Uterus (tissue), 4 donors: ENCODE measurements around the gene KRTAP10-10. TPM values are rescaled to one million over a fixed set of nuclear protein-coding genes. Genes with fewer than 3 reads are reported as not detected.
"Not testable (repeated sequence)": the region's sequence is repeated elsewhere in the genome, so short reads cannot be mapped to it uniquely, and the experiment has no call there.

Experiments used
- DNase-seq, 2 donors: peaks; one replicate each; pipeline ENCODE4 v3.0.0-alpha.2; 2019 to 2020
- H3K27ac ChIP-seq, 2 donors: fragments of 200-600 bp; sonication (generic); 1 replicate in 1 of 2; 2 replicates in 1 of 2; pipeline ENCODE4 v1.5.1; 2016 to 2018
- H3K27me3 ChIP-seq, 2 donors: fragments of 200-600 bp; sonication (generic); one replicate each; pipeline ENCODE4 v1.5.1; 2018 to 2019; ENCODE audit warnings: control low read depth in 1 of 2
- H3K36me3 ChIP-seq, 2 donors: fragments of 200-600 bp; sonication (generic); one replicate each; pipeline ENCODE4 v1.5.1; 2019; ENCODE audit warnings: control low read depth in 1 of 2
- H3K4me1 ChIP-seq, 2 donors: fragments of 200-600 bp; sonication (generic); one replicate each; pipeline ENCODE4 v1.5.1; 2018 to 2019; ENCODE audit warnings: control low read depth in 1 of 2
- H3K4me3 ChIP-seq, 2 donors: fragments of 200-600 bp; sonication (generic); 1 replicate in 1 of 2; 2 replicates in 1 of 2; pipeline ENCODE4 v1.5.1; 2018 to 2019; ENCODE audit warnings: mild to moderate bottlenecking in 1 of 2
- H3K9me3 ChIP-seq, 2 donors: fragments of 200-600 bp; sonication (generic); one replicate each; pipeline ENCODE4 v1.5.1; 2019; ENCODE audit warnings: control low read depth in 1 of 2
- CTCF ChIP-seq, 4 experiments: fragments of 200-600 bp in 2 of 4; fragments of 450-650 bp in 2 of 4; sonication (generic) in 2 of 4; IDR thresholded peaks; one replicate each; pipeline ENCODE4 v1.5.1; 2016 to 2019; ENCODE audit warnings: antibody characterized with exemption in 4 of 4, mild to moderate bottlenecking in 2 of 4, moderate library complexity in 1 of 4
- POLR2A ChIP-seq, 2 donors: fragments of 450-650 bp; IDR thresholded peaks; one replicate each; pipeline ENCODE4 v1.6.1; 2016; ENCODE audit warnings: antibody characterized with exemption in 2 of 2, mild to moderate bottlenecking in 1 of 2, moderate library complexity in 1 of 2
- intact Hi-C: fragments of 100-400 bp; cut with DNase I; formaldehyde crosslinking; loops from one replicate; pipeline ENCODE4 v1.15.1; 2023; ENCODE audit warnings: low total_unique reads
- total RNA-seq, 4 donors: library from RNA; depleted of rRNA in 3 of 4; stranded (reverse); fragments of >200 nt in 3 of 4; gene quantifications; one replicate each; pipeline versions ENCODE4 v1.1.0 to v1.2.4, GENCODE V29; 2014 to 2023
- donor health status: DM: yes; HTN: yes; CAD: no.

KRTAP10-10 gene
- total RNA-seq, 4 donors from 2014 or later = not detected

- peaks cover 0 to 3% of the 10 kb centered on the region in 2 donors for H3K27me3 ChIP-seq
- no peaks in the 10 kb centered on the region for H3K9me3 ChIP-seq
- DNase-seq = no peak
- H3K27ac ChIP-seq = no peak overlapping the region
- TF ChIP-seq POLR2A (IDR thresholded peaks at IDR 0.05) (no peak), CTCF (IDR thresholded peaks at IDR 0.05) (no peak)
- intact Hi-C loops = no loop called here
- H3K4me1 ChIP-seq = no peaks in the 10 kb centered on the region
- H3K4me3 ChIP-seq = no peak overlapping the region
- no peaks in the 10 kb centered on the region for H3K36me3 ChIP-seq
These were observed 21.9 kb downstream of the KRTAP10-10 start for GRCh38 chr21:44658913-44659595.

- H3K9me3 ChIP-seq, intact Hi-C loops, DNase-seq, H3K36me3 ChIP-seq, H3K27ac ChIP-seq, H3K4me3 ChIP-seq, H3K4me1 ChIP-seq, H3K27me3 ChIP-seq: not testable (repeated sequence)
These were observed 24.4 kb downstream of the KRTAP10-10 start for GRCh38 chr21:44661567-44661966.

- Histone ChIP-seq H3K4me1 (no peaks in the 10 kb centered on the region), H3K9me3 (no peaks in the 10 kb centered on the region), H3K4me3 (no peak overlapping the region), H3K27ac (no peak overlapping the region), H3K27me3 (peaks cover 0 to 3% of the 10 kb centered on the region in 2 donors), H3K36me3 (no peaks in the 10 kb centered on the region)
- TF ChIP-seq POLR2A (IDR thresholded peaks at IDR 0.05) (no peak), CTCF (IDR thresholded peaks at IDR 0.05) (no peak)
- intact Hi-C loops = no loop called here
- no peak for DNase-seq
These were observed 27.5 kb downstream of the KRTAP10-10 start for GRCh38 chr21:44664691-44665090.

GRCh38 chr21:44666401-44667320, 29.5 kb downstream of the KRTAP10-10 start, which contains the start of gene KRTAP12-2:
Gene KRTAP12-2 (minus strand): TSS chr21:44666927. CDS start chr21:44666886, 41 bp downstream.
- intact Hi-C loops = no loop called here
- TF ChIP-seq CTCF (IDR thresholded peaks at IDR 0.05) (no peak), POLR2A (IDR thresholded peaks at IDR 0.05) (no peak)

GRCh38 chr21:44667612-44668011, 30.5 kb downstream of the KRTAP10-10 start:
- H3K9me3 ChIP-seq = peaks cover 0 to 6% of the 10 kb centered on the region in 2 donors
- no peak overlapping the region for H3K27ac ChIP-seq
- intact Hi-C loops = no loop called here
- no peak overlapping the region for H3K4me3 ChIP-seq
- no peak for DNase-seq
- H3K4me1 ChIP-seq = no peaks in the 10 kb centered on the region
- H3K36me3 ChIP-seq = no peaks in the 10 kb centered on the region
- H3K27me3 ChIP-seq = no peaks in the 10 kb centered on the region
- TF ChIP-seq POLR2A (IDR thresholded peaks at IDR 0.05) (no peak), CTCF (IDR thresholded peaks at IDR 0.05) (no peak)

More at GRCh38 chr21:44666401-44667320, 29.5 kb downstream of the KRTAP10-10 start, which contains the start of gene KRTAP12-2:
- Histone ChIP-seq H3K36me3 (no peaks in the 10 kb centered on the region), H3K9me3 (peaks cover 0 to 5% of the 10 kb centered on the region in 2 donors), H3K27ac (no peak within 1 kb of the TSS), H3K4me1 (no peaks in the 10 kb centered on the region), H3K27me3 (no peaks in the 10 kb centered on the region), H3K4me3 (no peak within 1 kb of the TSS)
- no peak for DNase-seq
